Measurements from ENCODE around the gene SUGT1.
"Not testable (repeated sequence)": the region's sequence is repeated elsewhere in the genome, so short reads cannot be mapped to it uniquely, and the experiment has no call there.

Gene SUGT1

DNA sequence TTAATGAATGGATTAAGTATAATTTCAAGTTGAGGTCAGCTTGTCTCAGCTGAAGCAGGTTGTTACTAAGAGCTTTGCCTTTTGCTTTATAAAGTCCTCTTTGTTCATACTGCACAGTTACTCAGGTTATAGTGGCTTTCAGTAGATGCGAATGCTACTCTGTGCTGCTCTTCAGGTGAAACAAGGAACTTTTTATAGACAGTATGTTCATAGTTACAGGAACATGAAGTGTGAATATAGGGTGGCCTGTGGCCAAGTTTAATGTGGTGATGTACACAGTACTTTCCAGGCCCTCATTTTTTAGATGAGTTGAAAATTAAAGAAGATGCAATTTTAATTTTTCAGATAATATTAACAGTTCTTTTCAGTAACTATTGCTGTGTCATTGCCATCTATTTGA, 20.8 kb downstream of the SUGT1 start:
- no peaks in the 10 kb centered on the region for H3K27me3 ChIP-seq (ENCODE audit: low read depth, low read length)
- H3K4me2 ChIP-seq (ENCODE audit: low read length) = no peak overlapping the region
- H3K9me3 ChIP-seq (ENCODE audit: insufficient read depth, low read length) = no peaks in the 10 kb centered on the region
- H3K4me3 ChIP-seq (ENCODE audit: low read length) = no peak overlapping the region
- no peak for TF ChIP-seq EZH2phosphoT487 (IDR thresholded peaks at IDR 0.05; ENCODE audit: low read depth)
- TF ChIP-seq, protein P1, sequence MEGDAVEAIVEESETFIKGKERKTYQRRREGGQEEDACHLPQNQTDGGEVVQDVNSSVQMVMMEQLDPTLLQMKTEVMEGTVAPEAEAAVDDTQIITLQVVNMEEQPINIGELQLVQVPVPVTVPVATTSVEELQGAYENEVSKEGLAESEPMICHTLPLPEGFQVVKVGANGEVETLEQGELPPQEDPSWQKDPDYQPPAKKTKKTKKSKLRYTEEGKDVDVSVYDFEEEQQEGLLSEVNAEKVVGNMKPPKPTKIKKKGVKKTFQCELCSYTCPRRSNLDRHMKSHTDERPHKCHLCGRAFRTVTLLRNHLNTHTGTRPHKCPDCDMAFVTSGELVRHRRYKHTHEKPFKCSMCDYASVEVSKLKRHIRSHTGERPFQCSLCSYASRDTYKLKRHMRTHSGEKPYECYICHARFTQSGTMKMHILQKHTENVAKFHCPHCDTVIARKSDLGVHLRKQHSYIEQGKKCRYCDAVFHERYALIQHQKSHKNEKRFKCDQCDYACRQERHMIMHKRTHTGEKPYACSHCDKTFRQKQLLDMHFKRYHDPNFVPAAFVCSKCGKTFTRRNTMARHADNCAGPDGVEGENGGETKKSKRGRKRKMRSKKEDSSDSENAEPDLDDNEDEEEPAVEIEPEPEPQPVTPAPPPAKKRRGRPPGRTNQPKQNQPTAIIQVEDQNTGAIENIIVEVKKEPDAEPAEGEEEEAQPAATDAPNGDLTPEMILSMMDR (IDR thresholded peaks at IDR 0.05; ENCODE audit: low read depth, low read length) = no peak
- no peaks in the 10 kb centered on the region for H3K79me2 ChIP-seq (ENCODE audit: low read length)
- H3K27ac ChIP-seq (ENCODE audit: low read length) = no peak overlapping the region
- peaks cover 11% of the 10 kb centered on the region for H3K36me3 ChIP-seq (replicated peaks; ENCODE audit: low read depth, low read length)
- H3K9ac ChIP-seq (ENCODE audit: low read length) = no peak overlapping the region
- H2AFZ ChIP-seq (ENCODE audit: low read depth, low read length) = no peak overlapping the region
- H3K4me1 ChIP-seq (ENCODE audit: low read length) = no peaks in the 10 kb centered on the region
- no peaks in the 10 kb centered on the region for H4K20me1 ChIP-seq (ENCODE audit: insufficient read depth, low read length)

DNA sequence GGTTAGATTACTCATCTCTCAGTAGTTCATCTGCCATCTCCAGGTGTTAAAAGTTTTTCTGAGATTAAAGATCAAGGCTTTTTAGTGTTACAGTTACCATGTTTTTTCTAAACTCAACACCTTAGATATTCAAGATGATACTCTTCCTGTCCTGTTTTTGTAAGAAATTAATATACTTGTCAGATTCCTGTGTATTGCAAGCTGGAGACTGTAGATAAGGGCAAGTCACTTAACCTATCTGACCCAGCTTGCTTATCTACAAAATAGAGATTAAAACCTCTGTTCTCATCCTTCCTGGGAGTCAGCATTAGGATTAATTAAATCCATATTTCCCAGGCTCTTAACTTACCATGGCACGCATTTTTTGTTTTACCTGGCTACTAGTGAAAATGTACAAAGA, 25.2 kb downstream of the SUGT1 start:
- no peaks in the 10 kb centered on the region for H3K4me1 ChIP-seq (ENCODE audit: low read length)
- no peak overlapping the region for H3K9ac ChIP-seq (ENCODE audit: low read length)
- no peaks in the 10 kb centered on the region for H3K9me3 ChIP-seq (ENCODE audit: insufficient read depth, low read length)
- no peaks in the 10 kb centered on the region for H3K27me3 ChIP-seq (ENCODE audit: low read depth, low read length)
- no peak overlapping the region for H3K4me3 ChIP-seq (ENCODE audit: low read length)
- H3K36me3 ChIP-seq (replicated peaks; ENCODE audit: low read depth, low read length) = peaks cover 24% of the 10 kb centered on the region
- no peak overlapping the region for H3K4me2 ChIP-seq (ENCODE audit: low read length)
- H4K20me1 ChIP-seq (ENCODE audit: insufficient read depth, low read length) = no peaks in the 10 kb centered on the region
- TF ChIP-seq EZH2phosphoT487 (IDR thresholded peaks at IDR 0.05; ENCODE audit: low read depth) = no peak
- TF ChIP-seq, protein P1 (IDR thresholded peaks at IDR 0.05; ENCODE audit: low read depth, low read length) = no peak
- H3K79me2 ChIP-seq (ENCODE audit: low read length) = no peaks in the 10 kb centered on the region
- no peak overlapping the region for H2AFZ ChIP-seq (ENCODE audit: low read depth, low read length)
- H3K27ac ChIP-seq (ENCODE audit: low read length) = no peak overlapping the region

GRCh38 chr13:52685806-52686205, 33.2 kb downstream of the SUGT1 start:
- H3K4me1 ChIP-seq (ENCODE audit: low read length); H3K4me3 ChIP-seq (ENCODE audit: low read length); H4K20me1 ChIP-seq (ENCODE audit: insufficient read depth, low read length); H3K27me3 ChIP-seq (ENCODE audit: low read depth, low read length); H3K4me2 ChIP-seq (ENCODE audit: low read length); H3K9me3 ChIP-seq (ENCODE audit: insufficient read depth, low read length); H3K9ac ChIP-seq (ENCODE audit: low read length); H3K27ac ChIP-seq (ENCODE audit: low read length); H3K79me2 ChIP-seq (ENCODE audit: low read length); H2AFZ ChIP-seq (ENCODE audit: low read depth, low read length): not testable (repeated sequence)
- H3K36me3 ChIP-seq (replicated peaks; ENCODE audit: low read depth, low read length) = peaks cover 33% of the 10 kb centered on the region

GRCh38 chr13:52686376-52686775, 33.7 kb downstream of the SUGT1 start:
- H3K36me3 ChIP-seq (replicated peaks; ENCODE audit: low read depth, low read length) = peaks cover 31% of the 10 kb centered on the region
- H3K27ac ChIP-seq (ENCODE audit: low read length) = no peak overlapping the region
- no peak for TF ChIP-seq EZH2phosphoT487 (IDR thresholded peaks at IDR 0.05; ENCODE audit: low read depth)
- TF ChIP-seq, protein P1 (IDR thresholded peaks at IDR 0.05; ENCODE audit: low read depth, low read length) = no peak
- H2AFZ ChIP-seq (ENCODE audit: low read depth, low read length) = no peak overlapping the region
- H3K4me1 ChIP-seq (ENCODE audit: low read length) = no peaks in the 10 kb centered on the region
- H4K20me1 ChIP-seq (ENCODE audit: insufficient read depth, low read length) = no peaks in the 10 kb centered on the region
- H3K27me3 ChIP-seq (ENCODE audit: low read depth, low read length) = no peaks in the 10 kb centered on the region
- H3K79me2 ChIP-seq (ENCODE audit: low read length) = no peaks in the 10 kb centered on the region
- no peak overlapping the region for H3K9ac ChIP-seq (ENCODE audit: low read length)
- H3K4me2 ChIP-seq (ENCODE audit: low read length) = no peak overlapping the region
- H3K9me3 ChIP-seq (ENCODE audit: insufficient read depth, low read length) = no peaks in the 10 kb centered on the region
- H3K4me3 ChIP-seq (ENCODE audit: low read length) = no peak overlapping the region

GRCh38 chr13:52695856-52696255, 43.2 kb downstream of the SUGT1 start:
- TF ChIP-seq, protein P1 (IDR thresholded peaks at IDR 0.05; ENCODE audit: low read depth, low read length) = no peak
- TF ChIP-seq EZH2phosphoT487 (IDR thresholded peaks at IDR 0.05; ENCODE audit: low read depth) = no peak
- H3K36me3 ChIP-seq (replicated peaks; ENCODE audit: low read depth, low read length) = no peaks in the 10 kb centered on the region

More at GRCh38 chr13:52695856-52696255, 43.2 kb downstream of the SUGT1 start:
- Histone ChIP-seq H3K4me1 (ENCODE audit: low read length) (peaks cover 10% of the 10 kb centered on the region), H3K9ac (ENCODE audit: low read length) (no peak overlapping the region), H3K27ac (ENCODE audit: low read length) (no peak overlapping the region), H3K27me3 (ENCODE audit: low read depth, low read length) (no peaks in the 10 kb centered on the region), H4K20me1 (ENCODE audit: insufficient read depth, low read length) (no peaks in the 10 kb centered on the region), H3K4me3 (ENCODE audit: low read length) (no peak overlapping the region), H3K79me2 (ENCODE audit: low read length) (no peaks in the 10 kb centered on the region), H3K4me2 (ENCODE audit: low read length) (no peak overlapping the region), H3K9me3 (ENCODE audit: insufficient read depth, low read length) (no peaks in the 10 kb centered on the region), H2AFZ (ENCODE audit: low read depth, low read length) (no peak overlapping the region)

Measured in OCI-LY3 (cell line).